Stimulated activated CD8-positive, alpha-beta memory T cell treated with anti-CD3 and anti-CD28 coated beads, Interleukin-12 subunit alpha, Interleukin-12 subunit beta, amount 100 ng/mL, for 24 hours (primary cell): ENCODE results near the gene ADI1.
"Not testable (repeated sequence)": the region's sequence is repeated elsewhere in the genome, so short reads cannot be mapped to it uniquely, and the experiment has no call there.

Experiments used
- DNase-seq: peaks from one replicate; pipeline ENCODE4 v3.0.0-alpha.2; 2020; ENCODE audit errors: extremely low read depth

ADI1 gene

GRCh38 chr2:3493615-3494007, 25.7 kb downstream of the ADI1 start:
- no peak for DNase-seq

GRCh38 chr2:3492951-3493614, 26.2 kb downstream of the ADI1 start:
- no peak for DNase-seq

GRCh38 chr2:3492475-3492787, 26.9 kb downstream of the ADI1 start:
- DNase-seq = not testable (repeated sequence)

- no peak for DNase-seq
These were observed 27.4 kb downstream of the ADI1 start for GRCh38 chr2:3491716-3492474.

GRCh38 chr2:3491306-3491705, 28.0 kb downstream of the ADI1 start:
- DNase-seq = no peak

GRCh38 chr2:3490191-3491170, 28.9 kb downstream of the ADI1 start:
- no peak for DNase-seq

GRCh38 chr2:3489764-3490115, 29.6 kb downstream of the ADI1 start:
- DNase-seq = no peak

- no peak for DNase-seq
These were observed 30.2 kb downstream of the ADI1 start for GRCh38 chr2:3488855-3489763.

- no peak for DNase-seq
These were observed 31.2 kb downstream of the ADI1 start for GRCh38 chr2:3488061-3488531.

- DNase-seq = no peak
These were observed 31.9 kb downstream of the ADI1 start for GRCh38 chr2:3487432-3487831.

- DNase-seq = no peak
These were observed 32.3 kb downstream of the ADI1 start for GRCh38 chr2:3487028-3487425.

- no peak for DNase-seq
These were observed 33.0 kb downstream of the ADI1 start for GRCh38 chr2:3486047-3487027.

- DNase-seq = no peak
These were observed 34.2 kb downstream of the ADI1 start for GRCh38 chr2:3485166-3485565.

GRCh38 chr2:3483986-3484960, 35.1 kb downstream of the ADI1 start:
- no peak for DNase-seq

GRCh38 chr2:3483227-3483985, 35.9 kb downstream of the ADI1 start:
- no peak for DNase-seq

- DNase-seq = no peak
These were observed 36.9 kb downstream of the ADI1 start for GRCh38 chr2:3482363-3482821.

GRCh38 chr2:3481736-3482362, 37.5 kb downstream of the ADI1 start:
- DNase-seq = no peak

- no peak for DNase-seq
These were observed 38.3 kb downstream of the ADI1 start for GRCh38 chr2:3481011-3481400.
